MM.1S (cell line): ENCODE measurements around the gene BOD1.

ENCODE experiments used
- CTCF ChIP-seq: fragments of 300-600 bp; sonication (generic); IDR thresholded peaks from 2 replicates; pipeline ENCODE4 v1.5.1; 2016; ENCODE audit warnings: antibody characterized with exemption, low read length, mixed read lengths
- EZH2 ChIP-seq: fragments of 300-600 bp; sonication (generic); optimal IDR thresholded peaks from 2 replicates; pipeline ENCODE3; 2017; ENCODE audit warnings: low read depth, mild to moderate bottlenecking, antibody characterized with exemption, low read length, mixed read lengths

- TF ChIP-seq CTCF = no peak
- TF ChIP-seq EZH2 = no peak
Observed at GRCh38 chr5:173568703-173569102, 47.7 kb downstream of the BOD1 start.
